ENCODE measurements around the gene CPED1.

CPED1 gene

GRCh38 chr7:121331574-121331973 is 343.1 kb downstream of the CPED1 start:
- H3K36me3 ChIP-seq (ENCODE audit: insufficient read depth, low read length) = no peaks in the 10 kb centered on the region
- no peak overlapping the region for H3K27ac ChIP-seq (ENCODE audit: low read depth, low read length)
- H3K4me3 ChIP-seq (ENCODE audit: low read depth, low read length) = no peak overlapping the region
- peaks cover 27% of the 10 kb centered on the region for H3K27me3 ChIP-seq (ENCODE audit: insufficient read depth, low read length)
- no peaks in the 10 kb centered on the region for H3K79me2 ChIP-seq (ENCODE audit: control insufficient read depth, insufficient read depth, low read length, unreplicated experiment)
- H2AFZ ChIP-seq (ENCODE audit: low read length, unreplicated experiment) = no peak overlapping the region
- H3K4me1 ChIP-seq (ENCODE audit: control insufficient read depth, insufficient read depth, low read length, unreplicated experiment) = peaks cover 5% of the 10 kb centered on the region

GRCh38 chr7:121334376-121334775 is 345.9 kb downstream of the CPED1 start:
- Histone ChIP-seq H2AFZ (ENCODE audit: low read length, unreplicated experiment) (no peak overlapping the region), H3K36me3 (ENCODE audit: insufficient read depth, low read length) (no peaks in the 10 kb centered on the region), H3K79me2 (ENCODE audit: control insufficient read depth, insufficient read depth, low read length, unreplicated experiment) (no peaks in the 10 kb centered on the region), H3K4me1 (ENCODE audit: control insufficient read depth, insufficient read depth, low read length, unreplicated experiment) (peaks cover 5% of the 10 kb centered on the region), H3K4me3 (ENCODE audit: low read depth, low read length) (no peak overlapping the region), H3K27ac (ENCODE audit: low read depth, low read length) (no peak overlapping the region), H3K27me3 (ENCODE audit: insufficient read depth, low read length) (peaks cover 10% of the 10 kb centered on the region)

GRCh38 chr7:121334875-121335648 is 346.6 kb downstream of the CPED1 start:
- no peaks in the 10 kb centered on the region for H3K36me3 ChIP-seq (ENCODE audit: insufficient read depth, low read length)
- no peaks in the 10 kb centered on the region for H3K79me2 ChIP-seq (ENCODE audit: control insufficient read depth, insufficient read depth, low read length, unreplicated experiment)
- peaks cover 3% of the 10 kb centered on the region for H3K27me3 ChIP-seq (ENCODE audit: insufficient read depth, low read length)
- H3K4me1 ChIP-seq (ENCODE audit: control insufficient read depth, insufficient read depth, low read length, unreplicated experiment) = no peaks in the 10 kb centered on the region
- no peak overlapping the region for H3K27ac ChIP-seq (ENCODE audit: low read depth, low read length)
- no peak overlapping the region for H3K4me3 ChIP-seq (ENCODE audit: low read depth, low read length)
- H2AFZ ChIP-seq (ENCODE audit: low read length, unreplicated experiment) = no peak overlapping the region

- Histone ChIP-seq H3K27ac (ENCODE audit: low read depth, low read length) (no peak overlapping the region), H3K4me3 (ENCODE audit: low read depth, low read length) (no peak overlapping the region), H3K36me3 (ENCODE audit: insufficient read depth, low read length) (no peaks in the 10 kb centered on the region), H2AFZ (ENCODE audit: low read length, unreplicated experiment) (no peak overlapping the region), H3K79me2 (ENCODE audit: control insufficient read depth, insufficient read depth, low read length, unreplicated experiment) (no peaks in the 10 kb centered on the region), H3K4me1 (ENCODE audit: control insufficient read depth, insufficient read depth, low read length, unreplicated experiment) (no peaks in the 10 kb centered on the region), H3K27me3 (ENCODE audit: insufficient read depth, low read length) (no peaks in the 10 kb centered on the region)
These were observed 348.1 kb downstream of the CPED1 start for GRCh38 chr7:121336579-121336978.

- H2AFZ ChIP-seq (ENCODE audit: low read length, unreplicated experiment) = no peak overlapping the region
- H3K4me1 ChIP-seq (ENCODE audit: control insufficient read depth, insufficient read depth, low read length, unreplicated experiment) = no peaks in the 10 kb centered on the region
- H3K79me2 ChIP-seq (ENCODE audit: control insufficient read depth, insufficient read depth, low read length, unreplicated experiment) = no peaks in the 10 kb centered on the region
- no peak overlapping the region for H3K27ac ChIP-seq (ENCODE audit: low read depth, low read length)
- H3K27me3 ChIP-seq (ENCODE audit: insufficient read depth, low read length) = no peaks in the 10 kb centered on the region
- 0 out of 2 replicates have a peak, but pooled peaks cover 4% of the 10 kb centered on the region for H3K36me3 ChIP-seq (ENCODE audit: insufficient read depth, low read length)
- no peak overlapping the region for H3K4me3 ChIP-seq (ENCODE audit: low read depth, low read length)
These were observed 348.9 kb downstream of the CPED1 start for GRCh38 chr7:121337398-121337797.

- H3K27ac ChIP-seq (ENCODE audit: low read depth, low read length) = no peak overlapping the region
- H3K27me3 ChIP-seq (ENCODE audit: insufficient read depth, low read length) = no peaks in the 10 kb centered on the region
- no peaks in the 10 kb centered on the region for H3K79me2 ChIP-seq (ENCODE audit: control insufficient read depth, insufficient read depth, low read length, unreplicated experiment)
- H3K36me3 ChIP-seq (ENCODE audit: insufficient read depth, low read length) = 0 out of 2 replicates have a peak, but pooled peaks cover 4% of the 10 kb centered on the region
- no peak overlapping the region for H3K4me3 ChIP-seq (ENCODE audit: low read depth, low read length)
- no peaks in the 10 kb centered on the region for H3K4me1 ChIP-seq (ENCODE audit: control insufficient read depth, insufficient read depth, low read length, unreplicated experiment)
- H2AFZ ChIP-seq (ENCODE audit: low read length, unreplicated experiment) = no peak overlapping the region
These were observed 350.6 kb downstream of the CPED1 start for GRCh38 chr7:121339082-121339481.

GRCh38 chr7:121341933-121342332 is 353.4 kb downstream of the CPED1 start:
- no peak overlapping the region for H3K4me3 ChIP-seq (ENCODE audit: low read depth, low read length)
- H3K36me3 ChIP-seq (ENCODE audit: insufficient read depth, low read length) = 0 out of 2 replicates have a peak, but pooled peaks cover 4% of the 10 kb centered on the region
- H3K4me1 ChIP-seq (ENCODE audit: control insufficient read depth, insufficient read depth, low read length, unreplicated experiment) = no peaks in the 10 kb centered on the region
- no peaks in the 10 kb centered on the region for H3K79me2 ChIP-seq (ENCODE audit: control insufficient read depth, insufficient read depth, low read length, unreplicated experiment)
- no peaks in the 10 kb centered on the region for H3K27me3 ChIP-seq (ENCODE audit: insufficient read depth, low read length)
- H3K27ac ChIP-seq (ENCODE audit: low read depth, low read length) = no peak overlapping the region
- H2AFZ ChIP-seq (ENCODE audit: low read length, unreplicated experiment) = no peak overlapping the region

- no peaks in the 10 kb centered on the region for H3K4me1 ChIP-seq (ENCODE audit: control insufficient read depth, insufficient read depth, low read length, unreplicated experiment)
- H3K27me3 ChIP-seq (ENCODE audit: insufficient read depth, low read length) = no peaks in the 10 kb centered on the region
- no peak overlapping the region for H2AFZ ChIP-seq (ENCODE audit: low read length, unreplicated experiment)
- no peak overlapping the region for H3K4me3 ChIP-seq (ENCODE audit: low read depth, low read length)
- no peaks in the 10 kb centered on the region for H3K79me2 ChIP-seq (ENCODE audit: control insufficient read depth, insufficient read depth, low read length, unreplicated experiment)
- H3K27ac ChIP-seq (ENCODE audit: low read depth, low read length) = no peak overlapping the region
- H3K36me3 ChIP-seq (ENCODE audit: insufficient read depth, low read length) = 0 out of 2 replicates have a peak, but pooled peaks cover 4% of the 10 kb centered on the region
These were observed 354.1 kb downstream of the CPED1 start for GRCh38 chr7:121342631-121343030.

- no peak overlapping the region for H3K27ac ChIP-seq (ENCODE audit: low read depth, low read length)
- no peaks in the 10 kb centered on the region for H3K4me1 ChIP-seq (ENCODE audit: control insufficient read depth, insufficient read depth, low read length, unreplicated experiment)
- H2AFZ ChIP-seq (ENCODE audit: low read length, unreplicated experiment) = no peak overlapping the region
These were observed 354.8 kb downstream of the CPED1 start for GRCh38 chr7:121343302-121343701.

GRCh38 chr7:121344093-121344492 is 355.6 kb downstream of the CPED1 start:
- Histone ChIP-seq H3K27ac (ENCODE audit: low read depth, low read length) (no peak overlapping the region), H3K36me3 (ENCODE audit: insufficient read depth, low read length) (0 out of 2 replicates have a peak, but pooled peaks cover 4% of the 10 kb centered on the region), H2AFZ (ENCODE audit: low read length, unreplicated experiment) (no peak overlapping the region), H3K79me2 (ENCODE audit: control insufficient read depth, insufficient read depth, low read length, unreplicated experiment) (no peaks in the 10 kb centered on the region), H3K4me3 (ENCODE audit: low read depth, low read length) (no peak overlapping the region), H3K27me3 (ENCODE audit: insufficient read depth, low read length) (no peaks in the 10 kb centered on the region), H3K4me1 (ENCODE audit: control insufficient read depth, insufficient read depth, low read length, unreplicated experiment) (no peaks in the 10 kb centered on the region)

More at GRCh38 chr7:121343302-121343701, 354.8 kb downstream of the CPED1 start:
- Histone ChIP-seq H3K4me3 (ENCODE audit: low read depth, low read length) (no peak overlapping the region), H3K79me2 (ENCODE audit: control insufficient read depth, insufficient read depth, low read length, unreplicated experiment) (no peaks in the 10 kb centered on the region), H3K27me3 (ENCODE audit: insufficient read depth, low read length) (no peaks in the 10 kb centered on the region), H3K36me3 (ENCODE audit: insufficient read depth, low read length) (0 out of 2 replicates have a peak, but pooled peaks cover 4% of the 10 kb centered on the region)

GRCh38 chr7:121344497-121344896 is 356.0 kb downstream of the CPED1 start:
- Histone ChIP-seq H3K36me3 (ENCODE audit: insufficient read depth, low read length) (0 out of 2 replicates have a peak, but pooled peaks cover 4% of the 10 kb centered on the region), H3K4me3 (ENCODE audit: low read depth, low read length) (no peak overlapping the region), H3K79me2 (ENCODE audit: control insufficient read depth, insufficient read depth, low read length, unreplicated experiment) (no peaks in the 10 kb centered on the region), H3K4me1 (ENCODE audit: control insufficient read depth, insufficient read depth, low read length, unreplicated experiment) (no peaks in the 10 kb centered on the region), H2AFZ (ENCODE audit: low read length, unreplicated experiment) (no peak overlapping the region), H3K27ac (ENCODE audit: low read depth, low read length) (no peak overlapping the region), H3K27me3 (ENCODE audit: insufficient read depth, low read length) (no peaks in the 10 kb centered on the region)

All from ACC112 (cell line).